PC-9 (cell line): Measurements from ENCODE around the gene SLC25A21. TPM values are rescaled to one million over a fixed set of nuclear protein-coding genes. Genes with fewer than 3 reads are reported as not detected.
A peak's percentile ranks its signal among the peaks of the same experiment; 100 is the strongest.

ENCODE experiments used
- BruUV-seq: library from RNA; stranded (reverse); fragments of 400-500 nt; replicated peaks from 2 replicates; lab custom pipeline; 2021; lab: Mats Ljungman, UMichigan
- CTCF ChIA-PET: fragments of 300-600 bp; sonication (Branson Sonifier 250); formaldehyde crosslinking; loops from one replicate; lab custom pipeline; 2022; ENCODE audit warnings: antibody characterized with exemption; lab: Charles Lee
- POLR2A ChIA-PET: fragments of 300-600 bp; sonication (Branson Sonifier 250); formaldehyde crosslinking; loops from one replicate; lab custom pipeline; 2022; ENCODE audit warnings: antibody characterized with exemption; ENCODE audit not compliant: unreplicated experiment; lab: Charles Lee
- DNase-seq, 2 experiments: peaks; one replicate each; pipeline versions ENCODE4 v3.0.0 to v3.0.0-alpha.2; 2015 to 2022; ENCODE audit warnings: mixed read lengths in 1 of 2
- H2AFZ ChIP-seq: fragments of 200-600 bp; sonication (generic); 2 replicates; pipeline ENCODE4 v1.8.1; 2017; ENCODE audit warnings: antibody characterized with exemption
- H3F3A ChIP-seq: fragments of 200-600 bp; sonication (generic); 2 replicates; pipeline ENCODE4 v1.8.1; 2017; ENCODE audit warnings: antibody characterized with exemption, mild to moderate bottlenecking, low read depth; ENCODE audit not compliant: insufficient read depth
- H3K27ac ChIP-seq: fragments of 200-600 bp; sonication (generic); 2 replicates; pipeline ENCODE4 v1.6.1; 2016; ENCODE audit warnings: mixed run types
- H3K27me3 ChIP-seq: fragments of 200-600 bp; sonication (generic); 2 replicates; pipeline ENCODE4 v1.6.1; 2016; ENCODE audit warnings: low read depth, mixed run types; ENCODE audit not compliant: insufficient read depth
- H3K36me3 ChIP-seq: fragments of 200-600 bp; sonication (generic); 2 replicates; pipeline ENCODE4 v1.6.1; 2016; ENCODE audit warnings: low read depth, mixed run types
- H3K4me1 ChIP-seq: fragments of 200-600 bp; sonication (generic); replicated peaks from 2 replicates; pipeline ENCODE4 v1.6.1; 2016; ENCODE audit warnings: mixed run types; ENCODE audit not compliant: insufficient read depth
- H3K4me2 ChIP-seq: fragments of 200-600 bp; sonication (generic); 2 replicates; pipeline ENCODE4 v1.6.1; 2017; ENCODE audit warnings: mixed run types
- H3K4me3 ChIP-seq: fragments of 200-600 bp; sonication (generic); 2 replicates; pipeline ENCODE4 v1.6.1; 2016; ENCODE audit warnings: mixed run types
- H3K79me2 ChIP-seq: fragments of 200-600 bp; sonication (generic); 2 replicates; pipeline ENCODE4 v1.6.1; 2017; ENCODE audit warnings: low read depth, mixed run types
- H3K9me2 ChIP-seq: fragments of 200-600 bp; sonication (generic); 2 replicates; pipeline ENCODE4 v1.8.1; 2017; ENCODE audit warnings: mild to moderate bottlenecking; ENCODE audit not compliant: insufficient read depth
- H3K9me3 ChIP-seq: fragments of 200-600 bp; sonication (generic); 2 replicates; pipeline ENCODE4 v1.8.1; 2016; ENCODE audit warnings: low read depth; ENCODE audit not compliant: insufficient read depth
- H4K20me1 ChIP-seq: fragments of 200-600 bp; sonication (generic); 2 replicates; pipeline ENCODE4 v1.8.1; 2017; ENCODE audit not compliant: insufficient read depth
- EZH2 ChIP-seq: fragments of 200-600 bp; sonication (generic); IDR thresholded peaks from 2 replicates; pipeline ENCODE4 v1.8.0; 2017; ENCODE audit warnings: antibody characterized with exemption, low read depth
- intact Hi-C: fragments of 100-400 bp; cut with micrococcal nuclease; formaldehyde crosslinking; loops from one replicate; pipeline ENCODE4 v1.10.0; 2022; ENCODE audit not compliant: unreplicated experiment
- total RNA-seq: library from RNA; stranded (reverse); gene quantifications from 2 replicates; pipeline ENCODE4 v1.2.3, GENCODE V29; 2021
- TF ChIP-seq, protein P1 (sequence below): fragments of 200-600 bp; sonication (generic); conservative IDR thresholded peaks from 2 replicates; pipeline ENCODE4 v1.6.1; 2017; ENCODE audit warnings: mixed run types, antibody characterized with exemption, mild to moderate bottlenecking, moderate library complexity

Gene SLC25A21
- total RNA-seq, 1 experiment from 2014 or later: 3.2 TPM

DNA sequence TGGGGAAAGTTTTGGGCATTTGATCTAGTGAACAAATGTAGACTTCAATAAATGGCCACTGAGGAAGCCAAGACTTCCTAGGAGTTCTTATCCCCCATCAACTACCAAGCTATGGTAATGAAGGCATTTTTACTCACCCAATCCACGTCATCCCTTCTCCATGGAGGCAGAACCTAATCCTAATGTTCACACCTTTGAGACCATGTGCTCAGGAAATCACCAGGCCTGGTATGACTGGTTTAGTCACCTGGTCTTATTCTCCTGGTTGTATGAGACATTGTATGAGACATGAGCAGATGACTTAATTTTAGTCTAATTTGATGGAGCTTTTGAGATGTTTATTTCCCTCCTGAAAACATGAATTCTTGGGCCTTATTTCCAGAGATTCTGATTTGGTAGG lies 422.2 kb downstream of the SLC25A21 start:
- peaks cover 20% of the 10 kb centered on the region for H3K4me1 ChIP-seq
- no peaks in the 10 kb centered on the region for H3K27me3 ChIP-seq
- peaks cover 3% of the 10 kb centered on the region; the same call in 1 of the 2 replicates for H3K9me3 ChIP-seq
- H3F3A ChIP-seq: no peaks in the 10 kb centered on the region
- DNase-seq: no peak
- ChIA-PET CTCF (no interaction called here), POLR2A (no interaction called here)
- H3K79me2 ChIP-seq: no peaks in the 10 kb centered on the region
- BruUV-seq: no TSS peak
- no peak overlapping the region for H3K27ac ChIP-seq
- no peaks in the 10 kb centered on the region for H3K9me2 ChIP-seq
- no peak overlapping the region for H3K4me3 ChIP-seq
- no peak overlapping the region for H3K4me2 ChIP-seq
- no peak for TF ChIP-seq EZH2
- TF ChIP-seq, protein P1, sequence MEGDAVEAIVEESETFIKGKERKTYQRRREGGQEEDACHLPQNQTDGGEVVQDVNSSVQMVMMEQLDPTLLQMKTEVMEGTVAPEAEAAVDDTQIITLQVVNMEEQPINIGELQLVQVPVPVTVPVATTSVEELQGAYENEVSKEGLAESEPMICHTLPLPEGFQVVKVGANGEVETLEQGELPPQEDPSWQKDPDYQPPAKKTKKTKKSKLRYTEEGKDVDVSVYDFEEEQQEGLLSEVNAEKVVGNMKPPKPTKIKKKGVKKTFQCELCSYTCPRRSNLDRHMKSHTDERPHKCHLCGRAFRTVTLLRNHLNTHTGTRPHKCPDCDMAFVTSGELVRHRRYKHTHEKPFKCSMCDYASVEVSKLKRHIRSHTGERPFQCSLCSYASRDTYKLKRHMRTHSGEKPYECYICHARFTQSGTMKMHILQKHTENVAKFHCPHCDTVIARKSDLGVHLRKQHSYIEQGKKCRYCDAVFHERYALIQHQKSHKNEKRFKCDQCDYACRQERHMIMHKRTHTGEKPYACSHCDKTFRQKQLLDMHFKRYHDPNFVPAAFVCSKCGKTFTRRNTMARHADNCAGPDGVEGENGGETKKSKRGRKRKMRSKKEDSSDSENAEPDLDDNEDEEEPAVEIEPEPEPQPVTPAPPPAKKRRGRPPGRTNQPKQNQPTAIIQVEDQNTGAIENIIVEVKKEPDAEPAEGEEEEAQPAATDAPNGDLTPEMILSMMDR: no peak
- H2AFZ ChIP-seq: no peak overlapping the region
- no peaks in the 10 kb centered on the region for H3K36me3 ChIP-seq
- intact Hi-C loops: no loop called here
- H4K20me1 ChIP-seq: no peaks in the 10 kb centered on the region

GRCh38 chr14:36748610-36749213 lies 423.7 kb downstream of the SLC25A21 start:
- no peak overlapping the region for H3K27ac ChIP-seq
- H3K79me2 ChIP-seq: no peaks in the 10 kb centered on the region
- H3K36me3 ChIP-seq: no peaks in the 10 kb centered on the region
- H3F3A ChIP-seq: no peaks in the 10 kb centered on the region
- peaks cover 20% of the 10 kb centered on the region for H3K4me1 ChIP-seq
- H4K20me1 ChIP-seq: no peaks in the 10 kb centered on the region
- POLR2A ChIA-PET: no interaction called here
- intact Hi-C loops: no loop called here
- TF ChIP-seq EZH2: no peak
- TF ChIP-seq, protein P1: no peak
- no peak overlapping the region for H3K4me2 ChIP-seq
- H3K9me3 ChIP-seq: peaks cover 3% of the 10 kb centered on the region; the same call in 1 of the 2 replicates
- no peak overlapping the region for H3K4me3 ChIP-seq
- no peaks in the 10 kb centered on the region for H3K27me3 ChIP-seq
- CTCF ChIA-PET: no interaction called here
- H3K9me2 ChIP-seq: no peaks in the 10 kb centered on the region
- no peak for DNase-seq
- no TSS peak for BruUV-seq
- H2AFZ ChIP-seq: no peak overlapping the region

DNA sequence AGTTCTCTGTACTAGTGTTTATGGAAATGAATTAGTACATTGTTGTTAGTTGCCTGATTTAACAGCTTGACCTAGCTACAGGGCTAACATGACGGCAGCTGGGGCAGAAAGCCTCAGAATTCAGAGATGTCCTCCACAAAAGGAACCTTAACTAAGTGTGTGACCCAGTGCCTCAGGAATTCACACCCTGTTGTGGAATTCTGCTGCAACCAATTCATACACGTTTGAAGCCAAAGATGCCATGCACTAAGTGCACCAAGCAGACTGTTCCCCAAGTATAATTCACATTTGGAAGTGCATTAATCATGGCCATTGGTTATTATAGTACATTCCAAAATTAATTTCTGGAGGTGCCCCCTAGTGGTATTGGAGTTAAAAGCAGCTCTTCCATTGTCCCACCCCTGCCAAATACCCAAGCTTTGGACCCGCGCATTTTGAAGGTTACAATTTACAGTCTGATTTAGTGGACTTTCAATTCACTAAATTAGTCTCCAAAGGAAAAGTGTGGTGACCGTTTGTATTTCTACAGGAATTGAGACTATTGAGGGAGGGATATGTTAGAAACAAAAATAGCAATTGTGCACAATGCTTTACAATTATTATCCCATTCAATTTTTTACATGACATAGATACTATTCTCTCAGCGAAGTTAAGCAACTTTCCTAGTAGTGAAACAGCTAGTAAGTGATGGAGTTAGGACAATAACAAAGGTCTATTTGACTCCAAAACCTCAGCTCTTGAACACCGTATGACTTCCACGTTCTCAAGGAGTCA lies 424.8 kb downstream of the SLC25A21 start:
- H3K36me3 ChIP-seq: no peaks in the 10 kb centered on the region
- intact Hi-C loops: no loop called here
- no peaks in the 10 kb centered on the region for H3K79me2 ChIP-seq
- no peak for DNase-seq
- no peaks in the 10 kb centered on the region for H3K9me2 ChIP-seq
- POLR2A ChIA-PET: no interaction called here
- no peaks in the 10 kb centered on the region for H3K27me3 ChIP-seq
- TF ChIP-seq EZH2: no peak
- TF ChIP-seq, protein P1: peak; percentile 65
- CTCF ChIA-PET: interaction anchor here (0.9 to 1.1 kb wide), 2 partner anchors 24 to 369 kb away, joined by 3 read pairs; no protein-coding TSS in a partner anchor
- H4K20me1 ChIP-seq: no peaks in the 10 kb centered on the region
- H3K4me3 ChIP-seq: no peak overlapping the region
- no peaks in the 10 kb centered on the region for H3F3A ChIP-seq
- H2AFZ ChIP-seq: no peak overlapping the region
- peaks cover 20% of the 10 kb centered on the region for H3K4me1 ChIP-seq
- BruUV-seq: no TSS peak
- H3K27ac ChIP-seq: no peak overlapping the region
- H3K9me3 ChIP-seq: no peaks in the 10 kb centered on the region
- H3K4me2 ChIP-seq: no peak overlapping the region
